ENCODE measurements around the gene PDGFRB.

PDGFRB gene

DNA sequence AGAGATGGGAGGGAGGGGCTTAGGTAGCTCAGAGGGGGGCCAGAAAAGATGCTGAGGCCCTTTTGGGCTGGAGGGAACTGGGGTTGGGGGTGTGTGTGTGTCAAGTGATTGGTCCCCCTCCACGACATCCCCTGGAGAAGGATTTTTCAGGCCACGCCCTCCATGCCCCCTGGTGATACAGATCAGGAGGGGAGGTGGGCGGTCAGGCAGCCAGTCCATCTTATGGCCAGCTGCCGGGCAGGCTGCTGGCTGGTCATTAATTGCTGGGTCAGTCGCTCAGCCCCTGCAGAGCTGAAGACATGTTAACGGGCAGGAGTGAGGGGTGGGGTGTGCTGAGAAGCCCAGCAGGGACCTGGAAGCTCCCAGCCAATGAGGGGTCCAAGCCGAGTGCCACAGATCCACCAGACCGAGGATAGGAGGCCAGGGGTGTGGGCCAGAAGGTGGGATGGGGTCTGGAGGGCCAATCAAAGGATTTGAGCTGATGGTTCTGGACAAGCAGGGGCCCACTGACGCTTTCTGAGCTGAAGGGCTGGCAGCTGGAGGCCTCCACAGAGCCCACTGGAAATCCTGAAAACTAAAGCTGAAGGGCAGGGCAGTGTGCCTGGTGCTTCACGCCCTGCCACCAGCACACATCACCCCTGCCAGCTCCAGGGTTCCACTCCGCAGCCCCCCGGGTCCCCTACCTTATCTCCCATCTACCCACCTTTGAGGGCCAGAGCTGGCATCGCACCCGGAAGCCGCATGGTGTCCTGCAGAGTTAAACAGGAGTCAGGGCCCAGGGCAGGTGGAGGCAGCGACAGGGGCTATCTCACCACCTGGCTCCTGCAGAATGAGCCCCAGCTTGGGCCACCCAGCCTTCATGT lies 19.1 kb downstream of the PDGFRB start:
- in situ Hi-C loops (cut with HindIII; ENCODE audit: low pct_unique_long_range_greater_than_20kb, low sequenced_read_pairs) = no loop called here
- DNase-seq (ENCODE audit: low read depth in 1 of 2, low spot score in 1 of 2) = no peak
- TF ChIP-seq JUND (IDR thresholded peaks at IDR 0.05; ENCODE audit: low read depth) = no peak

DNA sequence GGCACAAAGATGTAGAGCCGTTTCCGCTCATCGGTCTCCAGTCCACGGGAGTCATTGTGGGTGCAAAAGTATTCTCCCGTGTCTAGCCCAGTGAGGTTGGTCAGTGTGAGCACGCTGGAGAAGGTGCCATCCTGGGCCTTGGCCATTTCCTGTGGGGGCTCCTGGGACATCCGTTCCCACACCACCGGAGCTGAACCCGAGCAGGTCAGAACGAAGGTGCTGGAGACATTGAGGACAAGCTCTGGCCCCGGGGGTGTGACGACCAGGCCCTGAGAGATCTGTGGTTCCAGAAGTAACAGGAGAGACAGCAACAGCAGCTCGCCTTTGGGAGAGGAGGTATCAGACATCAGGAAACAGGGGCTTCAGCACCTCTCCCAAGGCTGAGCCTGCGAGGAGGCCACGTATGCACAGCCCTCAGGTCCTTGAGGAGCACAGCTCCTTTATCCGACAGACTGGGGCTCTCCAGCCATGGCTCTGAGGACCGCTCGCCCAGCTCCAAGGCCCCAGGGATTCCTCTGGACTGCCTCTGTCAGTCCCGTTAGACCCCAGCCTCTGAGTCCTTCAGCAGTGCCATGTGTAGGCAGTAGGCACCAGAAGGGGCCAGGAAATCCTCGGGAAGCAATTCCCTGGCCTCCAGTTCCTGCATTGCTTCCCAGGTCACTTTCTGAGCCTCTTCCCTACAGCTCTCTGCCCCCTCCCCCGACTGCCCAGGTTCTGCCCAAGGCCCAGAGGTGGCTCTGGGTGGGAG lies 19.9 kb downstream of the PDGFRB start:
- in situ Hi-C loops (cut with HindIII; ENCODE audit: low pct_unique_long_range_greater_than_20kb, low sequenced_read_pairs) = no loop called here
- DNase-seq (ENCODE audit: low read depth in 1 of 2, low spot score in 1 of 2) = no peak
- no peak for TF ChIP-seq JUND (IDR thresholded peaks at IDR 0.05; ENCODE audit: low read depth)

DNA sequence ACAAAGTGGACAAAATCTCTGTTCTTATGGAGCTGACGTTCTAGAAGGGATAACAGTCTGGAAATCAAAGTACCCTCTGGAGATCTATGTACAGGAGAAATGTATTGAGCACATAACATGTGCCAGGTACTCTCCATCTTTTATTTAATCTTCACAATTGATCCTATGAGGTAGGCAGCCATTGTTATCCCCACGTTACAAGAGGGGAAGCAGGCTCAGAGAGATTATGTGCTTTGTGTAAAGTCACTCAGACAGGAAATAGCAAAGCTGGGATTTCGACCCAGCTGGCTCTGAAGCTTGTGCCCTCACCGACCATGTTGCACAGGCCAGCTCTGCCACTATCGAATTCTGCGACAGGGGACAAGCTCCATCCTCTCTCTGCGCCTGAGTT lies 21.5 kb downstream of the PDGFRB start:
- in situ Hi-C loops (cut with HindIII; ENCODE audit: low pct_unique_long_range_greater_than_20kb, low sequenced_read_pairs) = no loop called here
- no peak for DNase-seq (ENCODE audit: low read depth in 1 of 2, low spot score in 1 of 2)
- TF ChIP-seq JUND (IDR thresholded peaks at IDR 0.05; ENCODE audit: low read depth) = no peak

DNA sequence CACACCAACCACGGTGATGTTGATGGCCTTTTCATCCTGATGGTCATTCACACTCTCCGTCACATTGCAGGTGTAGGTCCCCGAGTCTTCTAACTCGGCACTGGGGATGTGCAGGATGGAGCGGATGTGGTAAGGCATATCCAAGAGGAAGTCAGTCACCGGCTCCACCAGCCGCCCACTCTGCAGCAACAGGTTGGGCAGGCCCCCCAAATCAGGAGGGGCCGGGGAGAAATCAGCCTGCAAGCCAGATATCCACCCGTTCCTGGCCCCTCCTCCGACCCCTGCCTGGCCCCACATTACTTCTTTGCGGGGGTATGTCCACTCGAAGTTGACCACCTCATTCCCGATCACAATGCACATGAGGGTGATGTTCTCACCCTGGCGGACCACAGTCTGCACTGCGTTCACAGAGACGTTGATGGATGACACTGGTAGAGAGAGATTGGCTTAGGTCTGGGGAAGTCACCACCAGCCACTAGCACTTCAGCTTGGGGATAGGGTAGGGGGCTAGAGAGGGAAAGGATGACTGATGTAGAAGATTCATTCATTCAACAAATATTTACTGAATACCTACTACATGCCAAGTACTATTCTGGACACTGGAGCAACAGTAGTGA lies 22.0 kb downstream of the PDGFRB start:
- no peak for DNase-seq (ENCODE audit: low read depth in 1 of 2, low spot score in 1 of 2)
- in situ Hi-C loops (cut with HindIII; ENCODE audit: low pct_unique_long_range_greater_than_20kb, low sequenced_read_pairs) = no loop called here
- TF ChIP-seq JUND (IDR thresholded peaks at IDR 0.05; ENCODE audit: low read depth) = no peak

DNA sequence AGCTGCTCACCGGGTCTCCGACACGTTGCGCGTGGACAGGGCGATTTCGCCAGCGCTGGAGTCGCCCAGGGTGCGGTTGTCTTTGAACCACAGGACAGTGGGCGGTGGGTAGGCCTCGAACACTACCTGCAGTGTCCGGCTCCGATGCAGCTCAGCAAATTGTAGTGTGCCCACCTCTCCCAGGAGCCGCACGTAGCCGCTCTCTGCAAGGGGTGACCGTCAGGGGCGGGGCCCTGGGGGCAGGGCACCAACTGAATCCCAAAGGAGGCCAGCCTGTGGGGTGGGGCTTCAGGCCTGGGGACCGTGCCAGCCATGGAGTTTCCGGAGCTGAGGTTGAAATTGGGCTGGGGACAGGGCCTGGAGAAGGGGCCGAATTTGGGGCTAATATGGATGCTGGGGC lies 22.9 kb downstream of the PDGFRB start:
- no peak for DNase-seq (ENCODE audit: low read depth in 1 of 2, low spot score in 1 of 2)
- no peak for TF ChIP-seq JUND (IDR thresholded peaks at IDR 0.05; ENCODE audit: low read depth)
- in situ Hi-C loops (cut with HindIII; ENCODE audit: low pct_unique_long_range_greater_than_20kb, low sequenced_read_pairs) = no loop called here

DNA sequence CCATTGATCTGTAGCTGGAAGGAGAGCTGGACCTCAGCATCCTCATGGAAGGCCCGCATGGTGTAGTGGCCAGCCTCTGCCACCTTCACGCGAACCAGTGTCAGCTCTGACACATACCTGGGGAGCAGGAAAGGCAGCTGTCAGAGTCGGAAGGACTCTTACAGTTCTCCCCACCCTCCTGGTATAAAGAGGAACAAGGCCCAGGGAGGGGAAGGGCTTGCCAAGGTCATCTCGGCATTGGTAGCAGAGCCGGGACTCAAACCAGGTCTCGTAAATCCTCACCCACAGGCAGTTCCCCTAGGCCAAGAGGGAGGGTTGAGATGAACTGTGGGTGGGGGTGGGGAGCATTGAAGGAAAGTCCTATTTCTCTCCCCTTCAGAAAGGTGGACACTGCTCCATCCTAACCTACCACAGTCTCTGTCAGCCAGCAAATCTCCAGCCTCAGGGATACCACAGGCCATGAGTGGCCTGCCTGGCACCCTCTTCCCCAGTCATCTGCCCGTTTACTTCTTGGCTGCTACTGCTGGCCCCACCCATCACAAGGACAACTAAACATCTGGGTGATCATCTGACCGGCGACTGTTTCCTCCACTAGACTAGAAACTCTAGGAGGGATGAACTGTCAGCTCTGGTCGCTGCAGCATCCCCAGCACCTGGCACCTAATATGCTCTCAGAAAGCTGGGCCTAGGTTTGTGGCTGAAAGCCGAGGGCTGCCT lies 23.5 kb downstream of the PDGFRB start:
- in situ Hi-C loops (cut with HindIII; ENCODE audit: low pct_unique_long_range_greater_than_20kb, low sequenced_read_pairs) = no loop called here
- TF ChIP-seq JUND (IDR thresholded peaks at IDR 0.05; ENCODE audit: low read depth) = no peak
- no peak for DNase-seq (ENCODE audit: low read depth in 1 of 2, low spot score in 1 of 2)

DNA sequence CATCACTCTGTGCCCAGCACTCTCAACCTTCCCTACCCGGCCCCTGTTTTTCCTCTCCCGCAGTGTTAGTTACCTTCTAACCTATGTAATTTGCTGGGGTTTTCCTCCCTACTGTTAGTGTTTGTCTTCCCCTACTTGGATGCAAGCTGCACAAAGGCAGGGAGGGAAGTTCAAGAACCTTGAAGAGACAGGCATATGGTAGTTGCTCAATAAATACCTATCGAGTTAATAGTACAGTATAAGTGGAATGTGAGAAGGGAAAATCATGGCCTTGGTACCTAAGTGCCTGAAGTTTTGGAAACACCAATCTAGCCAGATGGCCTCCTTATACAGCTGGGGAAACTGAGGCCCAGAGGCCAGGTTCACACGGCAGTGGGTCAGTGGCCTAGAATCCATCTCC lies 24.2 kb downstream of the PDGFRB start:
- no peak for TF ChIP-seq JUND (IDR thresholded peaks at IDR 0.05; ENCODE audit: low read depth)
- in situ Hi-C loops (cut with HindIII; ENCODE audit: low pct_unique_long_range_greater_than_20kb, low sequenced_read_pairs) = no loop called here
- no peak for DNase-seq (ENCODE audit: low read depth in 1 of 2, low spot score in 1 of 2)

DNA sequence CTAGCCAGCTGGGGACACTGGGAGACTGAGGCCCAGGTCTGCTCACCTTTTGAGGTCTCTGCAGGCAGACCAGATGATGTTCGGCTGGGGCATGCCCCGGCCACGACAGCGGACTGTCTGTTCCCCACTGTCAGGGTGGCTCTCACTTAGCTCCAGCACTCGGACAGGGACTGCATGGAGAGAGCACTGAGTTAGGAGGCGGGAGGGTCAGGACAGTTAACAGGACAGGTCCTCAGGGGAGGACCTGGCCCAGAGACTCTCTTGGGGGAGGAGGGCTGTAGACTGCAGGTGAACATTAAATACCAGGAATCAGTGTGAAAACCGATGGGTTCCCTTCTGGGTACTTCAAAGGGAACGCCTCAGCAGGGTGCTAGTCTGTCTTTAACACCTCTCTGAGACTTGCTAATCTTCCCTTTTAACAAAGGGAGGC lies 25.1 kb downstream of the PDGFRB start:
- DNase-seq (ENCODE audit: low read depth in 1 of 2, low spot score in 1 of 2) = no peak
- in situ Hi-C loops (cut with HindIII; ENCODE audit: low pct_unique_long_range_greater_than_20kb, low sequenced_read_pairs) = no loop called here
- TF ChIP-seq JUND (IDR thresholded peaks at IDR 0.05; ENCODE audit: low read depth) = no peak

DNA sequence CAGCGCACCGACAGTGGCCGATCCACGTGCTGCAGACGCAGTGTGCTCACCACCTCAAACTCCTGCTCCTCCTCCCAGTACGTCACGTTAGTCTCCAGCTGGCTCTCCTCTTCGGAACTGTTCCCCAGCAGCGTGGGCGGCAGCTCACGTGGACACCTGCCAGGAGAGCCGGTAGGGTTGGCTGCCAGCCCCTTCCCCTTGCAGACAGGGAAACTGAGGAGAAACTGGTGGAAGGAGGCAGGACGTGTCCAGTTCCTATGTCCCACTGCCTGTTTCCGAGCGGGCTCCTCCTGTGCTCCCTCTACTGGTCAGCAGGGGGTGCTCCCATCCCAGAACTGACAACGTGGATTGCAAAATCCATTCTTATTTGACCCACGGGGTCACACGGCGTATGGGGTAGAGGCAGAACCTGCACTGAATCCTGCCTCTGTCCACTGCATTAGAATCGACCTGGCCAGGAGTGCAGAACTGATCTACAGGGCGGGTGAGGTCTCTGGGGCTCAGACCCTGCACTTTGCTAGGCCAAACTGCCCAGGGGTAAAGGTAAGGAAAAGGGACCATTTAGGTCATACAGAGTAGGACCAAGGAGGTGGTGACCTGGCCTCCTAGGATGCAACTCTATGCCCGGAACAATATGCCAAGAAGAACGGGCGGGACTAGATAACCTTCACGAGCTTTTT lies 25.7 kb downstream of the PDGFRB start:
- no peak for TF ChIP-seq JUND (IDR thresholded peaks at IDR 0.05; ENCODE audit: low read depth)
- in situ Hi-C loops (cut with HindIII; ENCODE audit: low pct_unique_long_range_greater_than_20kb, low sequenced_read_pairs) = no loop called here
- DNase-seq (ENCODE audit: low read depth in 1 of 2, low spot score in 1 of 2) = peak; percentile 76 to 82

DNA sequence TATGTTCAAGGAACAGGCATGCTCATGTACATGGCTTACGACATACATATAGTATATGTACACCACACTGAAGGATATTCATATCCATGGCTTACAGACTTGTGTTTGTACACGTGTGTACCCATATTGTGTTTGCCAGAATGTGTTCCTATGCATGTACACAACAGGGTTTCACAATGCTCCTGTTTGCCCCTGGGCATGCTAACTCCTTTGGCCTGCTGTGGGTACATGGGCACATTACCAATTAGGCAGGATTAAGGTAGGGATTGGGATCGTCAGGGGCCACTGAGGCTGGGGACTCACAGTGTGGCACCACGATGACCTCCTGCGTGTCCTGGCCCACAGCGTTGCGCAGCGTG lies 26.2 kb downstream of the PDGFRB start:
- in situ Hi-C loops (cut with HindIII; ENCODE audit: low pct_unique_long_range_greater_than_20kb, low sequenced_read_pairs) = no loop called here

DNA sequence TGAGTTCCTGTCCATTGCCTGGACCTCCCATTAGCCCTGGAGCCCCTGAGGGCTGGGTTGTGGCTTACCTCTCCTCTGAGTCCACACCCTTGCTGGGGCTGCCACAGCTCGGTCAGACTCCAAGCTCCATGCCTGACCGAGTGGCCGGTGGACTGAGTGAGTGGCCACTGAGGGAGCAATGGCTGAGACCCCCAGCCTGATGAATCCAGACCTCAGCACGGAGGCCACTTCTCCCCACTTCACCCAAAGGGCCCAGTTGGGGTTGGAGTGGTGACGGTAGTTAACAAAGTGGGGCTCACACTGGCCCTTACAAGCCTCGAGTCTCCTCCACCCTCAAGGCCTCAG lies 28.8 kb downstream of the PDGFRB start:
- DNase-seq (ENCODE audit: low read depth in 1 of 2, low spot score in 1 of 2) = no peak
- TF ChIP-seq JUND (IDR thresholded peaks at IDR 0.05; ENCODE audit: low read depth) = no peak
- in situ Hi-C loops (cut with HindIII; ENCODE audit: low pct_unique_long_range_greater_than_20kb, low sequenced_read_pairs) = no loop called here

More for the DNA sequence above, 26.2 kb downstream of the PDGFRB start:
- TF ChIP-seq JUND (IDR thresholded peaks at IDR 0.05; ENCODE audit: low read depth) = no peak
- no peak for DNase-seq (ENCODE audit: low read depth in 1 of 2, low spot score in 1 of 2)
